ENCODE data around the gene GRAMD1B.
A peak's percentile ranks its signal among the peaks of the same experiment; 100 is the strongest.

GRAMD1B gene

GRCh38 chr11:123575441-123575840 lies 145.4 kb downstream of the GRAMD1B start:
- FAIRE-seq, result no peak

GRCh38 chr11:123576082-123576481 lies 146.0 kb downstream of the GRAMD1B start:
- no peak for FAIRE-seq

- no peak for FAIRE-seq
Measured at GRCh38 chr11:123576501-123576900, 146.4 kb downstream of the GRAMD1B start.

GRCh38 chr11:123577081-123577598 lies 147.1 kb downstream of the GRAMD1B start:
- FAIRE-seq, result peak; percentile 41

GRCh38 chr11:123578778-123579481 lies 148.9 kb downstream of the GRAMD1B start:
- no peak for FAIRE-seq

- FAIRE-seq, result no peak
Measured at GRCh38 chr11:123579482-123579812, 149.4 kb downstream of the GRAMD1B start.

GRCh38 chr11:123580137-123580536 lies 150.1 kb downstream of the GRAMD1B start:
- no peak for FAIRE-seq

- no peak for FAIRE-seq
Measured at GRCh38 chr11:123580557-123581275, 150.6 kb downstream of the GRAMD1B start.

- FAIRE-seq, result no peak
Measured at GRCh38 chr11:123581651-123582399, 151.8 kb downstream of the GRAMD1B start.

- no peak for FAIRE-seq
Measured at GRCh38 chr11:123582992-123583504, 153.0 kb downstream of the GRAMD1B start.

GRCh38 chr11:123584186-123584585 lies 154.1 kb downstream of the GRAMD1B start:
- FAIRE-seq, result no peak

- FAIRE-seq, result no peak
Measured at GRCh38 chr11:123584737-123585136, 154.7 kb downstream of the GRAMD1B start.

GRCh38 chr11:123585206-123585605 lies 155.1 kb downstream of the GRAMD1B start:
- no peak for FAIRE-seq

- no peak for FAIRE-seq
Measured at GRCh38 chr11:123585706-123586105, 155.6 kb downstream of the GRAMD1B start.

- no peak for FAIRE-seq
Measured at GRCh38 chr11:123586568-123586967, 156.5 kb downstream of the GRAMD1B start.

- FAIRE-seq, result no peak
Measured at GRCh38 chr11:123587044-123587443, 157.0 kb downstream of the GRAMD1B start.

GRCh38 chr11:123587559-123587958 lies 157.5 kb downstream of the GRAMD1B start:
- FAIRE-seq, result no peak

GRCh38 chr11:123588117-123588863 lies 158.2 kb downstream of the GRAMD1B start:
- FAIRE-seq, result no peak

- FAIRE-seq, result no peak
Measured at GRCh38 chr11:123588864-123589262, 158.8 kb downstream of the GRAMD1B start.

- FAIRE-seq, result no peak
Measured at GRCh38 chr11:123590296-123590912, 160.3 kb downstream of the GRAMD1B start.

GRCh38 chr11:123593570-123593969 lies 163.5 kb downstream of the GRAMD1B start:
- FAIRE-seq, result no peak
